ENCODE data around the gene BCAS3. TPM values are rescaled to one million over a fixed set of nuclear protein-coding genes. Genes with fewer than 3 reads are reported as not detected.
A peak's percentile ranks its signal among the peaks of the same experiment; 100 is the strongest.
"Not testable (repeated sequence)": the region's sequence is repeated elsewhere in the genome, so short reads cannot be mapped to it uniquely, and the experiment has no call there.

BCAS3 gene
- total RNA-seq, 3 donors from 2014 or later, result 3.6 to 4.2 (median 4.1) TPM

- no peaks in the 10 kb centered on the region for H3K27me3 Mint-ChIP-seq (ENCODE audit: low read depth)
- H3K4me3 Mint-ChIP-seq, result peak overlapping the region; percentile 13
- ATAC-seq (peak; percentile 43 to 59), DNase-seq (no peak)
- no peaks in the 10 kb centered on the region for H3K9me3 Mint-ChIP-seq
- peaks cover 22% of the 10 kb centered on the region for H3K4me1 Mint-ChIP-seq (ENCODE audit: low read depth)
- H3K36me3 Mint-ChIP-seq (ENCODE audit: insufficient read depth), result peaks cover 5% of the 10 kb centered on the region
Observed at GRCh38 chr17:60864708-60865005, 187.0 kb downstream of the BCAS3 start.

GRCh38 chr17:60874772-60875171 is 197.1 kb downstream of the BCAS3 start:
- Mint-ChIP-seq H3K36me3 (ENCODE audit: insufficient read depth) (peaks cover 7% of the 10 kb centered on the region), H3K4me1 (ENCODE audit: low read depth) (no peaks in the 10 kb centered on the region), H3K27me3 (ENCODE audit: low read depth) (no peaks in the 10 kb centered on the region), H3K9me3 (no peaks in the 10 kb centered on the region), H3K4me3 (no peak overlapping the region)
- ATAC-seq, result no peak
- no peak for DNase-seq

- DNase-seq, ATAC-seq, H3K9me3 Mint-ChIP-seq: not testable (repeated sequence)
Observed at GRCh38 chr17:60886731-60887613, 209.3 kb downstream of the BCAS3 start.

GRCh38 chr17:60887614-60888028 is 210.0 kb downstream of the BCAS3 start:
- Mint-ChIP-seq H3K4me3 (peak overlapping the region; percentile 64), H3K9me3 (no peaks in the 10 kb centered on the region), H3K36me3 (ENCODE audit: insufficient read depth) (peaks cover 2% of the 10 kb centered on the region)

More at GRCh38 chr17:60886731-60887613, 209.3 kb downstream of the BCAS3 start:
- H3K4me1 Mint-ChIP-seq (ENCODE audit: low read depth); H3K36me3 Mint-ChIP-seq (ENCODE audit: insufficient read depth); H3K27me3 Mint-ChIP-seq (ENCODE audit: low read depth): not testable (repeated sequence)
- peak overlapping the region; percentile 64 for H3K4me3 Mint-ChIP-seq

GRCh38 chr17:60888812-60889709 is 211.4 kb downstream of the BCAS3 start:
- peaks cover 6% of the 10 kb centered on the region for H3K36me3 Mint-ChIP-seq (ENCODE audit: insufficient read depth)
- no peak overlapping the region for H3K4me3 Mint-ChIP-seq
- no peaks in the 10 kb centered on the region for H3K27me3 Mint-ChIP-seq (ENCODE audit: low read depth)
- ATAC-seq (no peak), DNase-seq (no peak)
- no peaks in the 10 kb centered on the region for H3K4me1 Mint-ChIP-seq (ENCODE audit: low read depth)
- H3K9me3 Mint-ChIP-seq, result peaks cover 5% of the 10 kb centered on the region

More at GRCh38 chr17:60887614-60888028, 210.0 kb downstream of the BCAS3 start:
- no peak for DNase-seq
- Mint-ChIP-seq H3K4me1 (ENCODE audit: low read depth) (no peaks in the 10 kb centered on the region), H3K27me3 (ENCODE audit: low read depth) (no peaks in the 10 kb centered on the region)
- ATAC-seq, result no peak

GRCh38 chr17:60891149-60891548 is 213.5 kb downstream of the BCAS3 start:
- H3K27me3 Mint-ChIP-seq (ENCODE audit: low read depth), result no peaks in the 10 kb centered on the region

GRCh38 chr17:60893475-60893874 is 215.8 kb downstream of the BCAS3 start:
- Mint-ChIP-seq H3K27me3 (ENCODE audit: low read depth) (no peaks in the 10 kb centered on the region), H3K4me3 (no peak overlapping the region), H3K36me3 (ENCODE audit: insufficient read depth) (peaks cover 20% of the 10 kb centered on the region), H3K4me1 (ENCODE audit: low read depth) (no peaks in the 10 kb centered on the region), H3K9me3 (peaks cover 27% of the 10 kb centered on the region)
- DNase-seq (no peak), ATAC-seq (no peak)

More at GRCh38 chr17:60891149-60891548, 213.5 kb downstream of the BCAS3 start:
- Mint-ChIP-seq H3K4me1 (ENCODE audit: low read depth) (no peaks in the 10 kb centered on the region), H3K36me3 (ENCODE audit: insufficient read depth) (peaks cover 9% of the 10 kb centered on the region), H3K9me3 (peaks cover 9% of the 10 kb centered on the region), H3K4me3 (no peak overlapping the region)
- no peak for DNase-seq
- ATAC-seq, result no peak

- Mint-ChIP-seq H3K4me3 (no peak overlapping the region), H3K4me1 (ENCODE audit: low read depth) (no peaks in the 10 kb centered on the region), H3K27me3 (ENCODE audit: low read depth) (no peaks in the 10 kb centered on the region), H3K9me3 (peaks cover 27% of the 10 kb centered on the region), H3K36me3 (ENCODE audit: insufficient read depth) (peaks cover 18% of the 10 kb centered on the region)
- DNase-seq (no peak), ATAC-seq (no peak)
Observed at GRCh38 chr17:60896996-60897395, 219.3 kb downstream of the BCAS3 start.

- ATAC-seq, result no peak
- Mint-ChIP-seq H3K4me1 (ENCODE audit: low read depth) (no peaks in the 10 kb centered on the region), H3K27me3 (ENCODE audit: low read depth) (no peaks in the 10 kb centered on the region), H3K9me3 (peaks cover 22% of the 10 kb centered on the region), H3K4me3 (no peak overlapping the region), H3K36me3 (ENCODE audit: insufficient read depth) (peaks cover 16% of the 10 kb centered on the region)
- no peak for DNase-seq
Observed at GRCh38 chr17:60899115-60899514, 221.5 kb downstream of the BCAS3 start.

- no peak for ATAC-seq
Observed at GRCh38 chr17:60900688-60901087, 223.0 kb downstream of the BCAS3 start.

GRCh38 chr17:60901242-60901641 is 223.6 kb downstream of the BCAS3 start:
- no peak overlapping the region for H3K4me3 Mint-ChIP-seq
- ATAC-seq, result no peak
- H3K4me1 Mint-ChIP-seq (ENCODE audit: low read depth), result no peaks in the 10 kb centered on the region
- peaks cover 18% of the 10 kb centered on the region for H3K9me3 Mint-ChIP-seq
- peaks cover 17% of the 10 kb centered on the region for H3K36me3 Mint-ChIP-seq (ENCODE audit: insufficient read depth)
- no peaks in the 10 kb centered on the region for H3K27me3 Mint-ChIP-seq (ENCODE audit: low read depth)
- no peak for DNase-seq

More at GRCh38 chr17:60900688-60901087, 223.0 kb downstream of the BCAS3 start:
- peaks cover 18% of the 10 kb centered on the region for H3K9me3 Mint-ChIP-seq
- H3K4me3 Mint-ChIP-seq, result no peak overlapping the region
- no peaks in the 10 kb centered on the region for H3K27me3 Mint-ChIP-seq (ENCODE audit: low read depth)
- no peaks in the 10 kb centered on the region for H3K4me1 Mint-ChIP-seq (ENCODE audit: low read depth)
- DNase-seq, result no peak
- H3K36me3 Mint-ChIP-seq (ENCODE audit: insufficient read depth), result peaks cover 17% of the 10 kb centered on the region

- Mint-ChIP-seq H3K27me3 (ENCODE audit: low read depth) (no peaks in the 10 kb centered on the region), H3K36me3 (ENCODE audit: insufficient read depth) (peaks cover 16% of the 10 kb centered on the region), H3K4me3 (no peak overlapping the region), H3K9me3 (peaks cover 13% of the 10 kb centered on the region), H3K4me1 (ENCODE audit: low read depth) (no peaks in the 10 kb centered on the region)
- no peak for DNase-seq
- ATAC-seq, result no peak
Observed at GRCh38 chr17:60901806-60902205, 224.2 kb downstream of the BCAS3 start.

- Mint-ChIP-seq H3K36me3 (ENCODE audit: insufficient read depth) (peaks cover 11% of the 10 kb centered on the region), H3K9me3 (peaks cover 7% of the 10 kb centered on the region), H3K4me1 (ENCODE audit: low read depth) (no peaks in the 10 kb centered on the region), H3K27me3 (ENCODE audit: low read depth) (no peaks in the 10 kb centered on the region), H3K4me3 (no peak overlapping the region)
- DNase-seq (no peak), ATAC-seq (no peak)
Observed at GRCh38 chr17:60902399-60902798, 224.7 kb downstream of the BCAS3 start.

- no peaks in the 10 kb centered on the region for H3K4me1 Mint-ChIP-seq (ENCODE audit: low read depth)
- DNase-seq (no peak), ATAC-seq (no peak)
- no peaks in the 10 kb centered on the region for H3K27me3 Mint-ChIP-seq (ENCODE audit: low read depth)
- H3K36me3 Mint-ChIP-seq (ENCODE audit: insufficient read depth), result peaks cover 7% of the 10 kb centered on the region
- no peaks in the 10 kb centered on the region for H3K9me3 Mint-ChIP-seq
- H3K4me3 Mint-ChIP-seq, result no peak overlapping the region
Observed at GRCh38 chr17:60904582-60904981, 226.9 kb downstream of the BCAS3 start.
